ENCODE measurements around the gene TFAP2D.

TFAP2D gene

GRCh38 chr6:50698546-50698945, 14.8 kb upstream of the TFAP2D start:
- H4K20me1 ChIP-seq (ENCODE audit: insufficient read depth, low read length) = no peaks in the 10 kb centered on the region
- no peaks in the 10 kb centered on the region for H3K79me2 ChIP-seq (ENCODE audit: insufficient read depth, low read length)
- H3K27ac ChIP-seq (ENCODE audit: low read depth, low read length, poor library complexity, severe bottlenecking) = no peak overlapping the region
- no peak overlapping the region for H3K4me3 ChIP-seq (ENCODE audit: low read depth, low read length, poor library complexity, severe bottlenecking)
- H3F3A ChIP-seq (ENCODE audit: insufficient read depth, low read length) = no peaks in the 10 kb centered on the region
- H3K9me3 ChIP-seq (ENCODE audit: low read length) = no peaks in the 10 kb centered on the region
- TF ChIP-seq CTCF (IDR thresholded peaks at IDR 0.05; ENCODE audit: low read length) = no peak
- TF ChIP-seq EZH2 (IDR thresholded peaks at IDR 0.05; ENCODE audit: borderline replicate concordance, low read length) = no peak
- H3K9me2 ChIP-seq (ENCODE audit: low read depth, low read length) = no peaks in the 10 kb centered on the region
- H3K4me2 ChIP-seq (ENCODE audit: low read length) = no peak overlapping the region
- H3K36me3 ChIP-seq (ENCODE audit: insufficient read depth, low read length) = no peaks in the 10 kb centered on the region
- H3K27me3 ChIP-seq (ENCODE audit: insufficient read depth, low read length) = no peaks in the 10 kb centered on the region
- no peak overlapping the region for H2AFZ ChIP-seq (ENCODE audit: low read length)
- no peak overlapping the region for H3K9ac ChIP-seq (ENCODE audit: low read length)
- H3K4me1 ChIP-seq (ENCODE audit: insufficient read depth, low read length, severe bottlenecking) = no peaks in the 10 kb centered on the region

- Histone ChIP-seq H4K20me1 (ENCODE audit: insufficient read depth, low read length) (no peaks in the 10 kb centered on the region), H3K79me2 (ENCODE audit: insufficient read depth, low read length) (no peaks in the 10 kb centered on the region), H3K4me1 (ENCODE audit: insufficient read depth, low read length, severe bottlenecking) (no peaks in the 10 kb centered on the region), H3K4me2 (ENCODE audit: low read length) (no peak overlapping the region), H3K9me3 (ENCODE audit: low read length) (no peaks in the 10 kb centered on the region), H2AFZ (ENCODE audit: low read length) (no peak overlapping the region), H3K9ac (ENCODE audit: low read length) (no peak overlapping the region), H3K27ac (ENCODE audit: low read depth, low read length, poor library complexity, severe bottlenecking) (no peak overlapping the region), H3K9me2 (ENCODE audit: low read depth, low read length) (no peaks in the 10 kb centered on the region), H3K27me3 (ENCODE audit: insufficient read depth, low read length) (no peaks in the 10 kb centered on the region), H3F3A (ENCODE audit: insufficient read depth, low read length) (no peaks in the 10 kb centered on the region), H3K4me3 (ENCODE audit: low read depth, low read length, poor library complexity, severe bottlenecking) (no peak overlapping the region), H3K36me3 (ENCODE audit: insufficient read depth, low read length) (no peaks in the 10 kb centered on the region)
- no peak for TF ChIP-seq CTCF (IDR thresholded peaks at IDR 0.05; ENCODE audit: low read length)
- no peak for TF ChIP-seq EZH2 (IDR thresholded peaks at IDR 0.05; ENCODE audit: borderline replicate concordance, low read length)
These were observed 14.1 kb upstream of the TFAP2D start for GRCh38 chr6:50699051-50699775.

- H3K4me3 ChIP-seq (ENCODE audit: low read depth, low read length, poor library complexity, severe bottlenecking) = no peak overlapping the region
- TF ChIP-seq CTCF (IDR thresholded peaks at IDR 0.05; ENCODE audit: low read length) = no peak
- TF ChIP-seq EZH2 (IDR thresholded peaks at IDR 0.05; ENCODE audit: borderline replicate concordance, low read length) = no peak
- H3K27me3 ChIP-seq (ENCODE audit: insufficient read depth, low read length) = no peaks in the 10 kb centered on the region
These were observed 6.8 kb upstream of the TFAP2D start for GRCh38 chr6:50706575-50706974.

More at GRCh38 chr6:50706575-50706974, 6.8 kb upstream of the TFAP2D start:
- Histone ChIP-seq H3K27ac (ENCODE audit: low read depth, low read length, poor library complexity, severe bottlenecking) (no peak overlapping the region), H3K36me3 (ENCODE audit: insufficient read depth, low read length) (no peaks in the 10 kb centered on the region), H4K20me1 (ENCODE audit: insufficient read depth, low read length) (no peaks in the 10 kb centered on the region), H2AFZ (ENCODE audit: low read length) (no peak overlapping the region), H3F3A (ENCODE audit: insufficient read depth, low read length) (no peaks in the 10 kb centered on the region), H3K4me1 (ENCODE audit: insufficient read depth, low read length, severe bottlenecking) (no peaks in the 10 kb centered on the region), H3K9ac (ENCODE audit: low read length) (no peak overlapping the region), H3K9me2 (ENCODE audit: low read depth, low read length) (no peaks in the 10 kb centered on the region), H3K4me2 (ENCODE audit: low read length) (no peak overlapping the region), H3K9me3 (ENCODE audit: low read length) (no peaks in the 10 kb centered on the region), H3K79me2 (ENCODE audit: insufficient read depth, low read length) (no peaks in the 10 kb centered on the region)

Measured in OCI-LY1 (cell line).